Ectodermal cell (in vitro differentiated cells): ENCODE results near the gene PRKAA2. TPM values are rescaled to one million over a fixed set of nuclear protein-coding genes. Genes with fewer than 3 reads are reported as not detected.
A peak's percentile ranks its signal among the peaks of the same experiment; 100 is the strongest.
"Not testable (repeated sequence)": the region's sequence is repeated elsewhere in the genome, so short reads cannot be mapped to it uniquely, and the experiment has no call there.

Experiments
- H3K27ac ChIP-seq: 2 replicates; pipeline ENCODE4 v1.7.0; 2013; ENCODE audit warnings: mild to moderate bottlenecking, low read depth, low read length; ENCODE audit not compliant: insufficient read depth, poor library complexity, severe bottlenecking
- H3K27me3 ChIP-seq: 2 replicates; pipeline ENCODE4 v1.7.0; 2013; ENCODE audit warnings: mild to moderate bottlenecking, low read length; ENCODE audit not compliant: insufficient read depth, control insufficient read depth, poor library complexity, severe bottlenecking
- H3K36me3 ChIP-seq: one replicate; pipeline ENCODE4 v1.7.0; 2013; ENCODE audit warnings: low read length; ENCODE audit not compliant: control insufficient read depth, insufficient read depth
- H3K4me1 ChIP-seq: one replicate; pipeline ENCODE4 v1.7.0; 2013; ENCODE audit warnings: low read length; ENCODE audit not compliant: control insufficient read depth, insufficient read depth
- H3K4me3 ChIP-seq: 2 replicates; pipeline ENCODE4 v1.7.0; 2013; ENCODE audit warnings: low read depth, low read length, control low read depth; ENCODE audit not compliant: insufficient read depth
- H3K9me3 ChIP-seq: 2 replicates; pipeline ENCODE4 v1.7.0; 2013; ENCODE audit warnings: mild to moderate bottlenecking, low read length, moderate library complexity; ENCODE audit not compliant: control insufficient read depth
- WGBS, 2 experiments: methylation state at CpG; one replicate each; pipeline ENCODE4 v1.1.7; 2013; ENCODE audit warnings: missing lambda C conversion rate in 2 of 2; 5-methylcytosine and 5-hydroxymethylcytosine counted together
- polyA plus RNA-seq, 4 experiments: library from polyadenylated mRNA; stranded (reverse); fragments of 50-300 nt; gene quantifications; one replicate each; pipeline ENCODE4 v1.2.3, GENCODE V29; 2013

Gene PRKAA2
- 8.3 TPM for polyA plus RNA-seq (2013, experiment 1 of 4)
- 9.2 TPM for polyA plus RNA-seq (2013, experiment 2 of 4)
- 8.4 TPM for polyA plus RNA-seq (2013, experiment 3 of 4)
- 9.6 TPM for polyA plus RNA-seq (2013, experiment 4 of 4)

DNA sequence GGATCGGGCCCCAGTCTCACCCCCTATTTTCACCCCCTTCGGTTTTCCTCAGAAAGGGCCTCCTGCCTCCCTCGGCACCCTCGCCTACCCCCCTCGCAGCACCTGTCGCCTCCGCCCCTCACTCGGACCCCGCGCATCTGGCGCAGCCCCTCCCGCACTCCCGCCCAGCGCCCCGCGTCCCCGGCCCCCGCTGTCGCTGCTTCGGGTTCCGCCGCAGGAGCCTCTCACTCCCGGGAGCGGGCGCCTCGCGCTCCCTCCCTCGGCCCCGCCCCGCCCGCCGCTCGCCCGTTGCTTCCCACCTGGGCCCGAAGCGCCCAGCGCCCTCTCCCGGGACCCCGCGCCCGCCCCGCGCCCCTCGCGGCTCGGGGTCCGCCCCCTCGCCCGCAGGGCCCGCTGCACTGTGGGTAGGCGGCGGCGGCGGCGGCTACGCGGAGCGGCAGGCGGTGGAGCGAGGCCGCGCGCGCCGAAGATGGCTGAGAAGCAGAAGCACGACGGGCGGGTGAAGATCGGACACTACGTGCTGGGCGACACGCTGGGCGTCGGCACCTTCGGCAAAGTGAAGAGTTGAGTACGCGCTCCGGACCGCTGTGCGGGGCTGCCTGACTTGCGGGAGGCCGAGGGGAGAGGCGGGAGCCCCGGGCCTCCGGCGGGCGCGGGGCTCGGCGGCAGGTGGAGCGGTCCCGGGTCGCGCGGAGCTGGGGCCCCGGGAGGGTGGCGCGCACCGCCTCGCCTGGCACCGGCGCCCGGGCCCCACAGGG is at the start of gene PRKAA2:
PRKAA2 (plus strand) TSS at position 396 of the 758 bp plus-strand sequence; CDS start at position 470, 74 bp downstream.
- Histone ChIP-seq H3K36me3 (no peaks in the 10 kb centered on the region), H3K27ac (no peak within 1 kb of the TSS), H3K9me3 (no peaks in the 10 kb centered on the region), H3K27me3 (peaks cover 20% of the 10 kb centered on the region), H3K4me3 (peak within 1 kb of the TSS; percentile 76), H3K4me1 (peaks cover 5% of the 10 kb centered on the region)
- WGBS, 2 experiments = 0% methylated on average over 103 of the region's 103 CpGs

DNA sequence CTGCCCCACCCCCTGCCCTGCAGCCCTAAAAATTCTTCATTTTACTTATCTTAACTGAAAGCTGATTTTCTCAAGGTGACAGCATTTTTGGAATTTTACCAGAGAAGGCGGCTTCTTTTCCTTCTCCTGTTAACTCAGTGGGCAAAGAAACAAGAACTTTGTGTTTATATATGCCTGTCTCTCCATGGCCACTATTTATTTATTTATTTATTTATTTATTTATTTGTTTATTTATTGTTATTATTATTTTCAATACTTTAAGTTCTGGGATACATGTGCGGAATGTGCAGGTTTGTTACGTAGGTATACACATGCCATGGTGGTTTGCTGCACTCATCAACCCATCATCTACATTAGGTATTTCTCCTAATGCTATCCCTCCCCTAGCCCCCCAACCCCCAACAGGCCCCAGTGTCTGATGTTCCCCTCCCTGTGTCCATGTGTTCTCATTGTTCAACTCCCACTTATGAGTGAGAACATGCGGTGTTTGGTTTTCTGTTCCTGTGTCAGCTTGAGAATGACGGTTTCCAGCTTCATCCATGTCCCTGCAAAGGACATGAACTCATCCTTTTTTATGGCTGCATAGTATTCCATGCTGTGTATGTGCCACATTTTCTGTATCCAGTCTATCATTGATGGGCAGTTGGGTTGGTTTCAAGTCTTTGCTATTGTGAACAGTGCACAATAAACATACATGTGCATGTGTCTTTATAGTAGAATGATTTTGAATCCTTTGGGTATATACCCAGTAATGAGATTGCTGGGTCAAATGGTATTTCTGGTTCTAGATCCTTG is 49.5 kb upstream of the PRKAA2 start:
- H3K4me3 ChIP-seq, H3K4me1 ChIP-seq, H3K27me3 ChIP-seq, H3K36me3 ChIP-seq, H3K27ac ChIP-seq, H3K9me3 ChIP-seq: not testable (repeated sequence)
- WGBS, 2 experiments = 88 to 97% methylated on average over 3 of the region's 5 CpGs

DNA sequence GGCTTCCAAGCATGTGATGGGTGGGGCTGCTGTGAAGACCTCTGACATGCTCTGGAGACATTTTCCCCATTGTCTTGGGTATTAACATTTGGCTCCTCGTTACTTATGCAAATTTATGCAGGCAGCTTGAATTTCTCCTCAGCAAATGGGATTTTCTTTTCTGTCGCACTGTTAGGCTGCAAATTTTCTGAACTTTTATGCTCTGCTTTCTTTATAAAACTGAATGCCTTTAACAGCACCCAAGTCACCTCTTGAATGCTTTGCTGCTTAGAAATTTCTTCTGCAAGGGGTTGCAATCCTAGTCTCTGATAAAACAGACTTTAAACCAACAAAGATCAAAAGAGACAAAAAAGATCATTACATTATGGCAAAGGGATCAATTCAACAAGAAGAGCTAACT is 35.0 kb upstream of the PRKAA2 start:
- H3K36me3 ChIP-seq, H3K4me3 ChIP-seq, H3K4me1 ChIP-seq, H3K27me3 ChIP-seq, H3K9me3 ChIP-seq, H3K27ac ChIP-seq: not testable (repeated sequence)
- WGBS, 2 experiments = 83 to 89% methylated on average over 2 of the region's 2 CpGs

DNA sequence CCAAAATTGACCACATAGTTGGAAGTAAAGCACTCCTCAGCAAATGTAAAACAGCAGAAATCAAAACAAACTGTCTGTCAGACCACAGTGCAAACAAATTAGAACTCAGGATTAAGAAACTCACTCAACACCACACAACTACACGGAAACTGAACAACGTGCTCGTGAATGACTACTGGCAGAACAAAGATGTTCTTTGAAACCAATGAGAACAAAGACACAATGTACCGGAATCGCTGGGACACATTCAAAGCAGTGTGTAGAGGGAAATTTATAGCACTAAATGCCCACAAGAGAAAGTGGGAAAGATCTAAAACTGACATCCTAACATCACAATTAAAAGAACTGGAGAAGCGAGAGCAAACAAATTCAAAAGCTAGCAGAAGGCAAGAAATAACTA is 34.3 kb upstream of the PRKAA2 start:
- not testable (repeated sequence) for H3K4me3 ChIP-seq, H3K9me3 ChIP-seq, H3K27me3 ChIP-seq, H3K36me3 ChIP-seq, H3K4me1 ChIP-seq, H3K27ac ChIP-seq
- whole genome bisulfite sequencing, 2 experiments = 94 to 95% methylated on average over 5 to 6 of the region's 6 CpGs

DNA sequence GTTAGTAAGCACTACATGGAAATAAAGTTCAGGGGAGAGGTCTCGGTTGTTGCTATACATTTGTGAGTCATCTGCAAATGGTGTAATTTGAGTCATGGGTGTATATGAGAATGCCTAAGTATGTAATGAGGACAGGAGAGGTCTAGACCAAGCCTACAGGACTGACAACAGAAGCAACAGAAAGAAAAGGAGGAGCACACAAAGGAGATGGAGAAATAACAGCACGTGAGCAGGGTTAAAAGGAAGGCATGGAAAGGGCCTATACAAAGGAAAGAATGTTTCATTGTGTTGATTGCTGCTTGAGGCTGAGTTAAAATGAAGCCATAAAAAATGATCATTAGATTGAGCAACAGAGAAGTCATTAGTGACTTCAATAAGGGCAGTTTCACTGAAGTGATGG is 28.0 kb upstream of the PRKAA2 start:
- no peaks in the 10 kb centered on the region for H3K36me3 ChIP-seq
- H3K27ac ChIP-seq = no peak overlapping the region
- H3K4me1 ChIP-seq = peaks cover 7% of the 10 kb centered on the region
- no peaks in the 10 kb centered on the region for H3K9me3 ChIP-seq
- WGBS, 2 experiments = 65 to 73% methylated on average over 2 of the region's 2 CpGs
- H3K4me3 ChIP-seq = no peak overlapping the region
- no peaks in the 10 kb centered on the region for H3K27me3 ChIP-seq

DNA sequence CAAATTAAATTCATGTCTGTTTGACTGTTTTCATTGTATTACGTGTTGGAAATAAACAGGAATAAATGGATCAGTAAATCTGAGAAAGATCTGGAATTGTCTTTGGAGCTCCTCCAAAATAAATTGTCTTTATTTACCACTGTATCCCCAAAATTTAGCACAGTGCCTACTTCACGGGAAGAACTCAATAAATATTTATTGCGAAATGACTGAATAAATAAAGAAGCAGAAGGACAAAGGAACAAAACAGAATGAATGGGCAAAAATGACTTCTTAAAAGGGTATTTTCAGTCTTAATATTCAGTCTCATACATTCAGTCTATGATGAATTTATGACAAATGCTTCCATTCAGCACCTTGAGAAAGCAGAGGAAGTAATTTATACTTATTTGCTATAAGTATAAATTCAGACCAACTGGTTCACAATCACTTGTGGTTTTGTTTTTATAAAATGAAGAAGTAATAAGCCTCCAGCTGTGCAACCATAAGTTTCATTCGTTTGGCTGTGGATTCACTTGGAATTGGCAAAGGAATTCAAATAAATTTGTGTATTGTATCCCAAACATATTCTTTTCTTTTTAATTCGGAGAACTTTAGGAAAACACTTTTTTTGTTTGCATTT is 19.2 kb upstream of the PRKAA2 start:
- no peaks in the 10 kb centered on the region for H3K4me1 ChIP-seq
- 79 to 87% methylated on average over 3 to 4 of the region's 5 CpGs for WGBS, 2 experiments
- no peak overlapping the region for H3K27ac ChIP-seq
- no peaks in the 10 kb centered on the region for H3K9me3 ChIP-seq
- no peaks in the 10 kb centered on the region for H3K36me3 ChIP-seq
- no peak overlapping the region for H3K4me3 ChIP-seq
- no peaks in the 10 kb centered on the region for H3K27me3 ChIP-seq

DNA sequence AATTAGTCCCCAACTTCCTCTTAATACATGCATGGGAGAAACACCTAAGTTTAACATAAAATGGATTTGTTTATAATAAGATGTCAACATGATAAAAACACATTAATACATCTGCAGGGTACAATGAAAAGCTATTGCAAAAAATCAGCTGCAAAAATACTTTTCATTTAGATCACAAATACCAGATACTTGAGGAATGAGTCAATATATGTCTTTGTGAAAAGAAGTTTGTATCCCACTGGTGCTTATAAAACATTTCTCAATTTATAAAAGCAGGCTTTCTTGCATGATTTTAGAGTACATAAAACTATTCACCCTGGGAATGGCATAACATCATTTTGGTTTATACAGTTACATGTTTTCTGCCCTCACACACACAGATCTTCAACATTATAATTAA is 18.6 kb upstream of the PRKAA2 start:
- H3K27me3 ChIP-seq = no peaks in the 10 kb centered on the region
- no peaks in the 10 kb centered on the region for H3K9me3 ChIP-seq
- H3K27ac ChIP-seq = no peak overlapping the region

DNA sequence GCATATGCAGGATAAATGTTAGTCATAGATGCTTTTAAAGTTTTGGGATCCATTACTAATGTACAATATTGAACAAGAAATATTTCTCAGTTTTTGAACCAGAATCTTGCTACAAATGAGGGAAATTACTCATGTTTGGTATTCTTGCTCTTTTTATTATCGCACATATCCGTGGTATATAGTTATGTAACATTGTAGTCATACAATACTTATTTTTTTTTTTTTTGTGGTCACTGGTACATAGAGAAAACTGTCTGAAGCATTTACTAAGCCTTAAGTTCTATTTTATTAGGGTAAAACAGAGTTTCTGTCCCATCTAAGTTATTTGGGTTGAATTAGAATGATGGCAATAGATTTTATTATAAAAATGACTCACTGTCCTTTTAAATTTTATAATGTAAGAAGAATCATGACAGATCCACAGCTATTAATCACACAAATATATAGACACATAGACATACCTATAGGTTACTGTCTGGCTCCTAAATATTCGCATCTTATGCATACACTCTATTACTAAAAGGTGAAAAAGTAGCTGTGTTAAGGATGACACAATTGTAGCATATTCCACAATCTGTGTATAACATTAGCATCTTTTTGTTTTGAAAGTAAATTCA is 18.0 kb upstream of the PRKAA2 start:
- H3K27me3 ChIP-seq = no peaks in the 10 kb centered on the region
- no peak overlapping the region for H3K4me3 ChIP-seq
- no peaks in the 10 kb centered on the region for H3K4me1 ChIP-seq
- H3K27ac ChIP-seq = no peak overlapping the region
- 100% methylated on average over 3 of the region's 3 CpGs; no CpG with 5 or more reads in 1 of the 2 experiments for WGBS, 2 experiments
- no peaks in the 10 kb centered on the region for H3K9me3 ChIP-seq
- H3K36me3 ChIP-seq = no peaks in the 10 kb centered on the region

More for the DNA sequence above, 18.6 kb upstream of the PRKAA2 start:
- Histone ChIP-seq H3K4me1 (no peaks in the 10 kb centered on the region), H3K4me3 (no peak overlapping the region), H3K36me3 (no peaks in the 10 kb centered on the region)

DNA sequence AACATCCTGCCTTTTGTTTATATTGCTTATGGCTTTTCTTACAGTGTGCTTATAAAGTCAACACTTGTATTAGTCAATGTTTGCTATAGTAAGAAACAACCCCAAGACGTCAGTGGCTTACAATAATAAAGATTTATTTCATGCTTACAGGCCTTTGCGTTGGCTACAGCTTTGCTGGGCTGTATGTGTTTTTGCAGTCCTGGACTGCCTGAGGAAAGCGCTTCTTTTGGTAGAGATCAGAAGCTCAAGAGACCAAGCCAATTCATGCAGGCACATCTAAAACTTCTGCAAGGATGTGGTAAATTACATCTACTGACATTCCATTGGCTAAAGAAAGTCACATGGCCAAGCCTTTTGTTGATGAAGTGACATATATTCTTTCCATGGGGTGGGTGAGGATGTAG is 17.5 kb upstream of the PRKAA2 start:
- H3K36me3 ChIP-seq = no peaks in the 10 kb centered on the region

DNA sequence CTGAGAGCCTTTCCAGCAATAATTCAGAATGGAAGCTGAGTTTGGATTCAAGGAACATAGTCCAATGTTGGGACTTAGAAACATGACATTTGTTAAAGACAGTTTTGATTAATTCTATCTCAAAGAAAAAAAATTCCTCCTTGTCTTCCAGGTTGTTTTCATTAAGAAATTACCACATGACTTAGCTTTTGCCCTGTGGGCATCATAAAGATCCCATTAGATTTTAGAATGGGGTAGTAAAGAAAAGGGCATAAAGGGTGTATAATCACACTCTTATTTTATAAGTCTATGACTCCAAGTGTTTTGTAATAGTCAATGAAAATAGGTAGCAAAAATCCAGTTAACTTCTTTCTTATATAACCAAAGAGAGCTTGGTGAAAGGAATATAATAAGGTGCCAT is 14.3 kb upstream of the PRKAA2 start:
- no peaks in the 10 kb centered on the region for H3K27me3 ChIP-seq
- H3K36me3 ChIP-seq = no peaks in the 10 kb centered on the region
- no peak overlapping the region for H3K4me3 ChIP-seq
- no peaks in the 10 kb centered on the region for H3K9me3 ChIP-seq
- no peaks in the 10 kb centered on the region for H3K4me1 ChIP-seq
- H3K27ac ChIP-seq = no peak overlapping the region

More for the DNA sequence above, 17.5 kb upstream of the PRKAA2 start:
- no peak overlapping the region for H3K4me3 ChIP-seq
- no peaks in the 10 kb centered on the region for H3K9me3 ChIP-seq
- whole genome bisulfite sequencing, 2 experiments = 87 to 90% methylated on average over 3 of the region's 3 CpGs
- no peak overlapping the region for H3K27ac ChIP-seq
- H3K4me1 ChIP-seq = no peaks in the 10 kb centered on the region
- no peaks in the 10 kb centered on the region for H3K27me3 ChIP-seq
